Smooth muscle cell (in vitro differentiated cells): Measurements from ENCODE around the gene KEL. TPM values are rescaled to one million over a fixed set of nuclear protein-coding genes. Genes with fewer than 3 reads are reported as not detected.

Source experiments
- DNase-seq: peaks from one replicate; lab custom pipeline; 2025; ENCODE audit not compliant: unreplicated experiment; lab: John Stamatoyannopoulos, UW
- H2AFZ ChIP-seq: fragments of 200-600 bp; sonication (generic); 2 replicates; pipeline ENCODE4 v1.6.0; 2016; ENCODE audit warnings: antibody characterized with exemption, low read depth, mild to moderate bottlenecking
- H3F3A ChIP-seq: fragments of 200-600 bp; sonication (generic); 2 replicates; pipeline ENCODE4 v1.6.0; 2017; ENCODE audit warnings: antibody characterized with exemption, low read depth
- H3K27ac ChIP-seq: fragments of 200-600 bp; sonication (generic); 2 replicates; pipeline ENCODE4 v1.5.1; 2016; ENCODE audit warnings: low read depth, mild to moderate bottlenecking
- H3K27me3 ChIP-seq: fragments of 200-600 bp; sonication (generic); 2 replicates; pipeline ENCODE4 v1.6.1; 2016; ENCODE audit warnings: low read depth, mild to moderate bottlenecking
- H3K36me3 ChIP-seq: fragments of 200-600 bp; sonication (generic); 2 replicates; pipeline ENCODE4 v1.5.1; 2016; ENCODE audit warnings: low read depth
- H3K4me1 ChIP-seq: fragments of 200-600 bp; sonication (generic); 2 replicates; pipeline ENCODE4 v1.5.1; 2016; ENCODE audit warnings: low read depth
- H3K4me2 ChIP-seq: fragments of 200-600 bp; sonication (generic); 2 replicates; pipeline ENCODE4 v1.6.0; 2016; ENCODE audit warnings: mild to moderate bottlenecking
- H3K4me3 ChIP-seq: fragments of 200-600 bp; sonication (generic); 2 replicates; pipeline ENCODE4 v1.5.1; 2016; ENCODE audit warnings: mild to moderate bottlenecking
- H3K79me2 ChIP-seq: fragments of 200-600 bp; sonication (generic); 2 replicates; pipeline ENCODE4 v1.6.0; 2016; ENCODE audit warnings: low read depth, mild to moderate bottlenecking
- H3K9ac ChIP-seq: fragments of 200-600 bp; sonication (generic); 2 replicates; pipeline ENCODE4 v1.6.0; 2016; ENCODE audit warnings: low read depth
- H3K9me3 ChIP-seq: fragments of 200-600 bp; sonication (generic); replicated peaks from 2 replicates; pipeline ENCODE4 v1.5.1; 2016; ENCODE audit warnings: low read depth
- H4K20me1 ChIP-seq: fragments of 200-600 bp; sonication (generic); 2 replicates; pipeline ENCODE4 v1.6.0; 2016; ENCODE audit warnings: low read depth
- CTCF ChIP-seq: fragments of 200-600 bp; sonication (generic); IDR thresholded peaks from 2 replicates; pipeline ENCODE4 v1.5.1; 2017; ENCODE audit warnings: borderline replicate concordance, mild to moderate bottlenecking, antibody characterized with exemption; ENCODE audit not compliant: insufficient read depth, poor library complexity, severe bottlenecking
- WGBS: methylation state at CpG from one replicate; pipeline ENCODE4 v1.1.7; 2016; ENCODE audit warnings: low lambda C conversion rate; 5-methylcytosine and 5-hydroxymethylcytosine counted together
- polyA plus RNA-seq: library from polyadenylated mRNA; unstranded; fragments of >200 nt; fragmentation: Nextera tagmentation; extraction: Ambion mirVana; gene quantifications from 2 replicates; pipeline ENCODE4 v1.2.1, GENCODE V29; 2016
- total RNA-seq: library from RNA; depleted of rRNA; stranded (reverse); fragments of >200 nt; gene quantifications from 2 replicates; pipeline ENCODE4 v1.2.3, GENCODE V29; 2014

Gene KEL
- total and polyA plus RNA-seq, 2 experiments from 2014 or later: 0.09 to 0.56 TPM

GRCh38 chr7:143003393-143004051 lies 41.4 kb upstream of the KEL start:
- peak; percentile 77 for TF ChIP-seq CTCF

GRCh38 chr7:143002898-143003297 lies 40.7 kb upstream of the KEL start:
- Histone ChIP-seq H3K4me1 (no peaks in the 10 kb centered on the region), H3K36me3 (no peaks in the 10 kb centered on the region), H3K27ac (no peak overlapping the region), H3F3A (no peaks in the 10 kb centered on the region), H3K79me2 (no peaks in the 10 kb centered on the region), H3K4me3 (no peak overlapping the region), H3K27me3 (peaks cover 12% of the 10 kb centered on the region), H3K9me3 (no peaks in the 10 kb centered on the region), H2AFZ (peak overlapping the region; percentile 76), H3K4me2 (peak overlapping the region; percentile 48), H3K9ac (no peak overlapping the region), H4K20me1 (no peaks in the 10 kb centered on the region)
- no peak for DNase-seq
- no peak for TF ChIP-seq CTCF
- WGBS: 84% methylated on average over 5 of the region's 5 CpGs

More at GRCh38 chr7:143003393-143004051, 41.4 kb upstream of the KEL start:
- peak overlapping the region; percentile 48 for H3K4me2 ChIP-seq
- no peaks in the 10 kb centered on the region for H3F3A ChIP-seq
- peaks cover 12% of the 10 kb centered on the region for H3K27me3 ChIP-seq
- no peaks in the 10 kb centered on the region for H4K20me1 ChIP-seq
- H3K9ac ChIP-seq: no peak overlapping the region
- H3K36me3 ChIP-seq: no peaks in the 10 kb centered on the region
- H3K27ac ChIP-seq: no peak overlapping the region
- 32% methylated on average over 6 of the region's 6 CpGs for WGBS
- no peak for DNase-seq
- H3K4me1 ChIP-seq: no peaks in the 10 kb centered on the region
- H3K79me2 ChIP-seq: no peaks in the 10 kb centered on the region
- peak overlapping the region; percentile 76 for H2AFZ ChIP-seq
- H3K9me3 ChIP-seq: no peaks in the 10 kb centered on the region
- H3K4me3 ChIP-seq: no peak overlapping the region

GRCh38 chr7:143002106-143002505 lies 39.9 kb upstream of the KEL start:
- peak; percentile 47 for TF ChIP-seq CTCF
- Histone ChIP-seq H3K4me3 (no peak overlapping the region), H3K36me3 (no peaks in the 10 kb centered on the region), H4K20me1 (no peaks in the 10 kb centered on the region), H2AFZ (no peak overlapping the region), H3K9me3 (no peaks in the 10 kb centered on the region), H3K9ac (no peak overlapping the region), H3K27ac (no peak overlapping the region), H3F3A (no peaks in the 10 kb centered on the region), H3K4me2 (no peak overlapping the region), H3K27me3 (peaks cover 12% of the 10 kb centered on the region), H3K79me2 (no peaks in the 10 kb centered on the region), H3K4me1 (no peaks in the 10 kb centered on the region)
- 48% methylated on average over 3 of the region's 3 CpGs for WGBS
- DNase-seq: no peak

- WGBS: 90% methylated on average over 2 of the region's 2 CpGs
Observed at GRCh38 chr7:143000648-143001047, 38.5 kb upstream of the KEL start.

More at GRCh38 chr7:143000648-143001047, 38.5 kb upstream of the KEL start:
- H3K4me2 ChIP-seq: no peak overlapping the region
- H3K36me3 ChIP-seq: no peaks in the 10 kb centered on the region
- no peaks in the 10 kb centered on the region for H4K20me1 ChIP-seq
- no peak overlapping the region for H3K27ac ChIP-seq
- H3K4me3 ChIP-seq: no peak overlapping the region
- no peak for TF ChIP-seq CTCF
- H3K79me2 ChIP-seq: no peaks in the 10 kb centered on the region
- H3F3A ChIP-seq: no peaks in the 10 kb centered on the region
- H3K9me3 ChIP-seq: no peaks in the 10 kb centered on the region
- peaks cover 9% of the 10 kb centered on the region for H3K27me3 ChIP-seq
- H3K9ac ChIP-seq: no peak overlapping the region
- no peak for DNase-seq
- no peaks in the 10 kb centered on the region for H3K4me1 ChIP-seq
- H2AFZ ChIP-seq: no peak overlapping the region
